ENCODE data around the gene MAPK8. TPM values are rescaled to one million over a fixed set of nuclear protein-coding genes. Genes with fewer than 3 reads are reported as not detected.

The MAPK8 gene
- total RNA-seq, 6 experiments from 2014 or later: 56.3 to 96.6 (median 74.8) TPM

DNA sequence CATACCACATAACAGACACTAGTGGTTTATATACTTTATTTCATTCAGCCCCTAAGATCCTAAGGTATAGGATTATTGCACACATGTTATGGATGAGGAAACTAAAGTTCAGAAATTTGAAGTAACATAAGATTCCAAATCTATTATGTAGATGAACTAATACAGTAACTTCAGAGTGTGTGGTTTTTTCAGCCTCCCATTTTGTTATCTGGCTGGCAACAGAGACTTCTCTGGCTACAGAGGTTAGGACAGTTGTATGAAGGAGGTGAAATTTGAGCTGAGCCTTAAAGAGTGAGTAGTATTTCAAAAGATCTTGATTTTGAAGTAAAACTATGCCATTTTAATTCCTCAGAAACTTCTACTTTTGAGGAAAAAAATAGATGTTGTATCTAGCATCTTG lies 125.4 kb downstream of the MAPK8 start:
- H3K4me1 Mint-ChIP-seq (ENCODE audit: low read depth): peaks cover 6% of the 10 kb centered on the region; the same call in 1 of the 2 replicates
- H3K9me3 Mint-ChIP-seq: no peaks in the 10 kb centered on the region
- TF ChIP-seq, protein P1, sequence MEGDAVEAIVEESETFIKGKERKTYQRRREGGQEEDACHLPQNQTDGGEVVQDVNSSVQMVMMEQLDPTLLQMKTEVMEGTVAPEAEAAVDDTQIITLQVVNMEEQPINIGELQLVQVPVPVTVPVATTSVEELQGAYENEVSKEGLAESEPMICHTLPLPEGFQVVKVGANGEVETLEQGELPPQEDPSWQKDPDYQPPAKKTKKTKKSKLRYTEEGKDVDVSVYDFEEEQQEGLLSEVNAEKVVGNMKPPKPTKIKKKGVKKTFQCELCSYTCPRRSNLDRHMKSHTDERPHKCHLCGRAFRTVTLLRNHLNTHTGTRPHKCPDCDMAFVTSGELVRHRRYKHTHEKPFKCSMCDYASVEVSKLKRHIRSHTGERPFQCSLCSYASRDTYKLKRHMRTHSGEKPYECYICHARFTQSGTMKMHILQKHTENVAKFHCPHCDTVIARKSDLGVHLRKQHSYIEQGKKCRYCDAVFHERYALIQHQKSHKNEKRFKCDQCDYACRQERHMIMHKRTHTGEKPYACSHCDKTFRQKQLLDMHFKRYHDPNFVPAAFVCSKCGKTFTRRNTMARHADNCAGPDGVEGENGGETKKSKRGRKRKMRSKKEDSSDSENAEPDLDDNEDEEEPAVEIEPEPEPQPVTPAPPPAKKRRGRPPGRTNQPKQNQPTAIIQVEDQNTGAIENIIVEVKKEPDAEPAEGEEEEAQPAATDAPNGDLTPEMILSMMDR (IDR thresholded peaks at IDR 0.05): no peak
- H3K27ac Mint-ChIP-seq: no peak overlapping the region
- peaks cover 21% of the 10 kb centered on the region; the same call in 1 of the 2 replicates for H3K36me3 Mint-ChIP-seq (ENCODE audit: low read depth)
- DNase-seq: no peak
- H3K27me3 Mint-ChIP-seq (ENCODE audit: insufficient read depth): no peaks in the 10 kb centered on the region; the same call in 1 of the 2 replicates
- H3K4me3 Mint-ChIP-seq: no peak overlapping the region

DNA sequence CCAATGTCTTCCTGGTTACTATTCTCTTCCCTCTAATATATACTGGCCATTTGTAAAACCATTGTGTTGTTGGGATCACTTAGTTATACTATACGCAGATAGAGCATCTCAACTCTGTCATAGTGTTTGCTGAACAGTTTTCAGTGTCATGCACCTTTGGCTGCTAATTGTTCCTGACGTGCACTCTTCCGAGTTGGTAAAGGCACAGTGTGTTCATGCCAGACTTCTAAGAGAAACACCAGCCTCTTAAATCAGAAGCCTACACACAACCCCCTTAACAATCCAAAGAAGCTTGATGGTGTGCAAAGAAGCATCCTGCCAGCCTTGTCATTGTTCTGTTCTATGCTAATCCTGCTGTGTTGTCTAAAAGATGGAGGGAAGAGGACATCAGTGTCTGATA lies 131.1 kb downstream of the MAPK8 start:
- DNase-seq: no peak
- Mint-ChIP-seq H3K36me3 (ENCODE audit: low read depth) (peaks cover 33% of the 10 kb centered on the region), H3K27ac (peak overlapping the region; percentile 17), H3K4me1 (ENCODE audit: low read depth) (no peaks in the 10 kb centered on the region), H3K27me3 (ENCODE audit: insufficient read depth) (peaks cover 8% of the 10 kb centered on the region), H3K4me3 (no peak overlapping the region), H3K9me3 (no peaks in the 10 kb centered on the region)
- TF ChIP-seq, protein P1 (IDR thresholded peaks at IDR 0.05): no peak

DNA sequence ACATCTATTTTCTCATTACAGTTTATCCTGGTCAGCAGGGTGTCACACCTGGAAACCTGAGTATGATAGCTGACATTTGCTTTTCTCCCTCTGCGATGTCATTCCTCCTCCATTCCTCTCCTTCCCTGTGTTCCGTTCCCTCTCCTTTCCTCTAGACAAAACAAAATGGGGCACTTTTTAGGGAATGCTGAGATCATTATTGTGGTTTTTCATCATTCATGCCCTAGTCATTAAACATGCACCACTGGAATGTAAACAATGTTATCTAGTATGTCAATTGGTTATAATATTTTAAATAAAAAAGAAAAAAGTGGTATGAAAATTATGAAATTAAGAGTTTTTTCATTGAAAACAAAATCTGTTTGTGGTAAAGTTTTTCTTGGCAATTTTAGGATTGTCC lies 132.6 kb downstream of the MAPK8 start:
- TF ChIP-seq, protein P1 (IDR thresholded peaks at IDR 0.05): no peak
- Mint-ChIP-seq H3K27me3 (ENCODE audit: insufficient read depth) (peaks cover 12% of the 10 kb centered on the region), H3K4me1 (ENCODE audit: low read depth) (peaks cover 10% of the 10 kb centered on the region), H3K27ac (peak overlapping the region; percentile 78; the same call in 1 of the 2 replicates), H3K4me3 (peak overlapping the region; percentile 29), H3K36me3 (ENCODE audit: low read depth) (peaks cover 40% of the 10 kb centered on the region), H3K9me3 (no peaks in the 10 kb centered on the region)
- peak; percentile 74 for DNase-seq

DNA sequence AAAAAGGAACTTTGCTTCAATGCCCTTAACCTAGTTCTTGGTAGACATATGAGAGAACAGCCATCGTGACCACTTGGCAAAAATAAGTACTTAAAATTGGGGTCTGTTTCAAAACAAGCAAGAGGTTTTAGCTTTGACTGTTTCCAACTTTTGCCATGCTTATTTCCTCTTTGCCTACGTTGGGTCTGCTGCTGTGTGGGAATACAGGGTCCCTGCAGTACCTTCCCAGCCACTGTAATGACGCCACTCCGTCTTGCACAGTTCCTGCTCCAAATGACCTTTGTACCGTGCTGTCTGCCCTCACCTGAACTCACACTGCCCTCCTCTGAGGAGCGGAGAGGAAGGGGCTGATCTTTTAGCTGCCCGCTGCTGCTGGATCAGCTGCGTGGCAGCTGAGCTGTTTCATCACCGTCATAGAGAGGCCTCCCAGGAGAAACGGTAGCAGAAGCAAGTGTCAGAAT lies 133.1 kb downstream of the MAPK8 start:
- peaks cover 12% of the 10 kb centered on the region for H3K27me3 Mint-ChIP-seq (ENCODE audit: insufficient read depth)
- no peak for DNase-seq
- no peaks in the 10 kb centered on the region for H3K9me3 Mint-ChIP-seq
- peaks cover 16% of the 10 kb centered on the region for H3K4me1 Mint-ChIP-seq (ENCODE audit: low read depth)
- no peak overlapping the region for H3K4me3 Mint-ChIP-seq
- peaks cover 42% of the 10 kb centered on the region for H3K36me3 Mint-ChIP-seq (ENCODE audit: low read depth)
- TF ChIP-seq, protein P1 (IDR thresholded peaks at IDR 0.05): no peak
- H3K27ac Mint-ChIP-seq: no peak overlapping the region

DNA sequence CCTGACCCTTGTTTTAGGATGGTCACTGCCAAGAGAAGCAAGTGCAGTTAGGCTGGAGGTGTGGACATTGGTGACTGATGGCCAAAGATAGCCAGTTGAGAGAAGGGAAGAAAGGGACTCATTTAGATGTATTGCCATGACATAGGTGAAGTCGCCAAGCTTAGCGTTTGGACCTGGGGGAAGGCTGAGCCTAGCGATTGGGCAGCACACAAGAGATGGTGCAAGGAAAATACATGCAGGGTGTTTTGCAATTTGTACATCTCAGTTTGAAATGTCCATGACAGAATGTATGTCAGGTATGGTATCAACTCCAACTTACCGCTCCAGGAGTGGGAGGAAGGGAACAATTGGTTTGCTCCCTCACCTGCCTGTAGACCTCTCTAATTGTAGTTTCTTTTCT lies 134.3 kb downstream of the MAPK8 start:
- TF ChIP-seq, protein P1 (IDR thresholded peaks at IDR 0.05): no peak
- DNase-seq: no peak

More for the DNA sequence above, 134.3 kb downstream of the MAPK8 start:
- Mint-ChIP-seq H3K27ac (no peak overlapping the region), H3K9me3 (no peaks in the 10 kb centered on the region), H3K36me3 (ENCODE audit: low read depth) (peaks cover 42% of the 10 kb centered on the region), H3K4me3 (no peak overlapping the region), H3K4me1 (ENCODE audit: low read depth) (peaks cover 23% of the 10 kb centered on the region), H3K27me3 (ENCODE audit: insufficient read depth) (peaks cover 12% of the 10 kb centered on the region)
